ENCODE results near the gene PTPA.

PTPA gene

DNA sequence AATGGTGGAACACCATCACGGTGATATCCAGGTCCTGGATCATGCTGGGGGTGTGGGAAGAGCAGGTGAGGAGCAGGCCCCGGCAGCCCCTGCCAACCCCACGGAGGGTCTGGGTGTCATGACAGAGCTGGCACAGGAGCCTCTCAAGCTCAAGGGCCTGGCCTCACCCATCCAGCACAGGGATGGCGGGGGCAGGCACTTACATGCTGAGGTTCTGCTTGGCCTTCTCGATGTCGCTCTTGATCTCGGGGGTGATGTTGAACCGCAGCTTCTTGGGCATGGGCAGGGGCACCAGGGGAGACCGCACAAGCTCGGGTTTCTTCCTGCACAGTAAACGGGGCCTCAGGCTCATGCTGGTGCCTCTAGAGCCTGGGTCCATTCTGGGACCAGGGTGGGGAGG, 12.9 kb upstream of the PTPA start:
- TF ChIP-seq, protein P1, sequence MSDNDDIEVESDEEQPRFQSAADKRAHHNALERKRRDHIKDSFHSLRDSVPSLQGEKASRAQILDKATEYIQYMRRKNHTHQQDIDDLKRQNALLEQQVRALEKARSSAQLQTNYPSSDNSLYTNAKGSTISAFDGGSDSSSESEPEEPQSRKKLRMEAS (IDR thresholded peaks at IDR 0.05; ENCODE audit: low read depth, low read length) = no peak
- TF ChIP-seq POLR2A (IDR thresholded peaks at IDR 0.05; ENCODE audit: extremely low read depth, insufficient read length) (no peak), MYC (IDR thresholded peaks at IDR 0.05; ENCODE audit: low read depth, low read length) (no peak)
- TF ChIP-seq, protein P2, sequence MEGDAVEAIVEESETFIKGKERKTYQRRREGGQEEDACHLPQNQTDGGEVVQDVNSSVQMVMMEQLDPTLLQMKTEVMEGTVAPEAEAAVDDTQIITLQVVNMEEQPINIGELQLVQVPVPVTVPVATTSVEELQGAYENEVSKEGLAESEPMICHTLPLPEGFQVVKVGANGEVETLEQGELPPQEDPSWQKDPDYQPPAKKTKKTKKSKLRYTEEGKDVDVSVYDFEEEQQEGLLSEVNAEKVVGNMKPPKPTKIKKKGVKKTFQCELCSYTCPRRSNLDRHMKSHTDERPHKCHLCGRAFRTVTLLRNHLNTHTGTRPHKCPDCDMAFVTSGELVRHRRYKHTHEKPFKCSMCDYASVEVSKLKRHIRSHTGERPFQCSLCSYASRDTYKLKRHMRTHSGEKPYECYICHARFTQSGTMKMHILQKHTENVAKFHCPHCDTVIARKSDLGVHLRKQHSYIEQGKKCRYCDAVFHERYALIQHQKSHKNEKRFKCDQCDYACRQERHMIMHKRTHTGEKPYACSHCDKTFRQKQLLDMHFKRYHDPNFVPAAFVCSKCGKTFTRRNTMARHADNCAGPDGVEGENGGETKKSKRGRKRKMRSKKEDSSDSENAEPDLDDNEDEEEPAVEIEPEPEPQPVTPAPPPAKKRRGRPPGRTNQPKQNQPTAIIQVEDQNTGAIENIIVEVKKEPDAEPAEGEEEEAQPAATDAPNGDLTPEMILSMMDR (IDR thresholded peaks at IDR 0.05; ENCODE audit: low read depth, low read length) = no peak
- no peak overlapping the region for H3K4me3 ChIP-seq (ENCODE audit: low read depth, low read length)
- no peak for DNase-seq (ENCODE audit: low read depth)

DNA sequence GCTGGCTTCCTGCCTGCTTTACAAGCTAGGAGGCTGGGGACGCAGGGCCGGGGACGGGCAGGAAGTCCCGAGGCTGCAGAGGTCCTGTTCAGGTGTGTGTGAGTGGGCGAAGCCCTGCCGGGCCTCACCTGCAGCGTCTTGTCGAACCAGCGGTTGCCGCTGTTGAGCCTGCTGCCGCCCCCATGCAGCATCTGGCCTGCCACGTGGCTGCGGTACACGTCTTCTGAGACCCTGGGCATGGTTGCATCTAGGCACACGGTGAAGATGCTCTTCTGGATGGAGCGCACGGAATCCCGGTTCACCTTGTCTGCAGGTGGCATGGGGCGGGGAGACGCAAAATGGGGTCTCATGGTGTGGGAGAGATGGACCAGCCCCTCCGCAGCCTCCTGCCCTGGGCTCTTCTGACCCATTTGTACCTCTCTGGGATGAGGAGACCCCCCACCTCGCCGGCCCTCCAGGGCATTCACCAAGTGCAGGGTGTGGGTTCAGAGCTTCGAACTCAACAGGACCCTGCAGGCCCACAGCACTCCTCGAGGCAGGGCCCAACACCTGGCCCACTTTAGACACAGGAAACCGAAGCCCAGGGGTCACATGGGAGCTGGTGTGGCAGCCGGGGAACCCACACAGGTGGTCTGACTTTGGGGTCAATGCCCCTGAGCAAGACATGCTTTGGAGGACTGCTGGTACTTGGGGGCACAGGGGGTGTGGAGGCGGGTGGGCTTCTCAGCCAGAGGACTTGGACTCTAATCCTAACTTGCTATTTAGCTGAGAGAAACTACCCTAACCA, 10.6 kb upstream of the PTPA start:
- TF ChIP-seq POLR2A (IDR thresholded peaks at IDR 0.05; ENCODE audit: extremely low read depth, insufficient read length) (no peak), MYC (IDR thresholded peaks at IDR 0.05; ENCODE audit: low read depth, low read length) (no peak)
- TF ChIP-seq, protein P1 (IDR thresholded peaks at IDR 0.05; ENCODE audit: low read depth, low read length) = no peak
- TF ChIP-seq, protein P2 (IDR thresholded peaks at IDR 0.05; ENCODE audit: low read depth, low read length) = no peak
- DNase-seq (ENCODE audit: low read depth) = no peak
- no peak overlapping the region for H3K4me3 ChIP-seq (ENCODE audit: low read depth, low read length)

DNA sequence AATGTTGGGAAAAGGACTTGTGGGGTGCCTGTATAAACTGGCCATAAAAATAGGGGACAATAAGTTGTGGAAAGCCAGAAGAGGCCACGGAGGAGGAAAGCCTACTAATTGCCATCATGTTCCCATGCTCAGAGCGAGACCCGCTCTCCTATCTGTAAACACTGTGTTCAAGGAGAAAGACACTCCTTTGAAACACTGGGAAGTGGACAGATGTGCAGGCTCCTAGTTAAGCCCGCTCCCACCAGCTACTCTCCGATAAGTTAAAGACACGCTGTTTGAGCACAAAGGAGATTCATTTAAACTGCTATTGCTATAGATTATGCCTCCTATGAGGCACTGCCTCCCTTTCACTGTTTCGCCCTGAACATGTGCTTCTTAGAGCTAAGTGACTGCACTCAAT, 9.9 kb upstream of the PTPA start:
- TF ChIP-seq, protein P2 (IDR thresholded peaks at IDR 0.05; ENCODE audit: low read depth, low read length) = no peak
- no peak for TF ChIP-seq MYC (IDR thresholded peaks at IDR 0.05; ENCODE audit: low read depth, low read length)
- TF ChIP-seq, protein P1 (IDR thresholded peaks at IDR 0.05; ENCODE audit: low read depth, low read length) = no peak
- TF ChIP-seq POLR2A (IDR thresholded peaks at IDR 0.05; ENCODE audit: extremely low read depth, insufficient read length) = no peak
- H3K4me3 ChIP-seq (ENCODE audit: low read depth, low read length) = no peak overlapping the region
- DNase-seq (ENCODE audit: low read depth) = no peak

DNA sequence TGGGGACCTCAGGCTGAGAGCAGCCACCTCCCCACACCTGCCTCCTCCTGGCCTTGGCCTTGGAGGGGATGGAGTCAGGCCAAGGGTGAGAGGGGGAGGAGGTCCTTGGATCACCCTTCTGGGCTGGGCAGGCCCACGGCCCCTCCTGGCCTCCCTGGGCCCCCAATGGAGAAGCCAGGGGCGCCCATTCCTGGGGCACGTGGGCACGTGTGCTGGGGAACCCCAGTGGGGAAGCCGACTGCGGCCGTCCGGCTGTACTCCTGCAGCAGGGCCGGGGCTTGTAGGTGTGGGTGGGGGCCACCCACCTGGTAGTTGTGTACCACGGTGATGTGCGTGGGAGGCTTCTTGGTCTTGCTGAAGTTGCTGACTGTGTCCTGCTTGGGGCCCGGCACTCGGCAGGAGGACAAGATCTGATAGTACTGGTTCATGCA, 9.1 kb upstream of the PTPA start:
- no peak for DNase-seq (ENCODE audit: low read depth)
- TF ChIP-seq MYC (IDR thresholded peaks at IDR 0.05; ENCODE audit: low read depth, low read length) (no peak), POLR2A (IDR thresholded peaks at IDR 0.05; ENCODE audit: extremely low read depth, insufficient read length) (no peak)
- TF ChIP-seq, protein P1 (IDR thresholded peaks at IDR 0.05; ENCODE audit: low read depth, low read length) = no peak
- TF ChIP-seq, protein P2 (IDR thresholded peaks at IDR 0.05; ENCODE audit: low read depth, low read length) = no peak
- H3K4me3 ChIP-seq (ENCODE audit: low read depth, low read length) = no peak overlapping the region

DNA sequence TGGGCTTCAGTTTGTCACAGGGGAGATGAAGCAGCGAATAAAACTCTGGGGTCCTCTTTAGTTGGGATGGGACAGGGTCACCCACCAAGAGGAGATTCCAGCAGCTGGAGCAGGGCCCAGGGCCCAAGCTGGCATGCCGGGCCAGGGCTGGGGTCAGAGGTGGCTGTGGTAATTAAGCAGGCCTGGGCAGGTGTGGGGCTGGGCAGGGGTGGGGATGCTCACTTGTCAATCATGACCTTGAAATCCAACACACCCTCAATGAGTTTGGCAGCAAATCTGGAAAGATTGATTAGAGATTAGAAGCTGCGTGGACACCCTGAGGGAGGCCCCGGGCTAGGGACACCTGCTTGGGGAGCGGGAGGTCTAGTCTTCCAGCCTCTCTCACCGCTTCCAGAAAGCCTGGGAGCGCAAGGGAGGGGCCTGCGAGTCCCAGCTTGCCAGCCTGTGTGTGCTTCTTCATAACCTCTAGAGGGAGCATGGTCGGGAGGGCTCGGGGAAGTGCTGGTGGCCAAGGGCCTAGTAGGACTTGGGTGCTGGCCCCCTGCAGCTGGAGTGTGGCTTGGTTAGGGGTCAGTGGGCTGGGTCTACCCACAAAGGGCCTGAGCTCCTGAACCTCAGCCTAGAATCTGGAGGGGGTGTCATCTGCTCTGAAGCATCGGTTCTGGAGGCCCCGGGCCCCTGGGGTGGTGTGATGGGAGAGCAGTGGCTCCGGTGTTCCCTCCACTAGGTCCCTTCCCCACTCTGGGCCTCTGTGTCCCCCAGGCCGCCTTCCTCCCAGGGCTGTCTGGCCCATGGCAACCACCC, 8.2 kb upstream of the PTPA start:
- peak; percentile 54 for DNase-seq (ENCODE audit: low read depth)
- TF ChIP-seq, protein P2 (IDR thresholded peaks at IDR 0.05; ENCODE audit: low read depth, low read length) = peak; percentile 53
- no peak for TF ChIP-seq MYC (IDR thresholded peaks at IDR 0.05; ENCODE audit: low read depth, low read length)
- H3K4me3 ChIP-seq (ENCODE audit: low read depth, low read length) = no peak overlapping the region
